ENCODE results near the gene NFE2L3.

The NFE2L3 gene

GRCh38 chr7:26185131-26185843 lies 33.3 kb downstream of the NFE2L3 start:
- TF ChIP-seq TAF1 (IDR thresholded peaks at IDR 0.05; ENCODE audit: low read depth, low read length): no peak
- TF ChIP-seq POU2F2 (IDR thresholded peaks at IDR 0.05; ENCODE audit: low read depth, low read length): peak; percentile 46; the same call in 1 of the 2 replicates
- peak; percentile 84 for FAIRE-seq
- DNase-seq (ENCODE audit: insufficient read length, low spot score): no peak

- DNase-seq (ENCODE audit: insufficient read length, low spot score) (no peak), FAIRE-seq (peak; percentile 85)
- TF ChIP-seq SPI1 (IDR thresholded peaks at IDR 0.05; ENCODE audit: low read depth, low read length) (no peak), POLR2A (IDR thresholded peaks at IDR 0.05; ENCODE audit: low read depth, low read length) (no peak), PAX5 (IDR thresholded peaks at IDR 0.05; ENCODE audit: insufficient read depth, low read length, severe bottlenecking) (no peak), POLR2AphosphoS5 (IDR thresholded peaks at IDR 0.05; ENCODE audit: low read depth, low read length) (no peak), POU2F2 (IDR thresholded peaks at IDR 0.05; ENCODE audit: low read depth, low read length) (no peak), TAF1 (IDR thresholded peaks at IDR 0.05; ENCODE audit: low read depth, low read length) (no peak)
Measured at GRCh38 chr7:26185844-26186180, 33.8 kb downstream of the NFE2L3 start.

- DNase-seq (ENCODE audit: insufficient read length, low spot score) (no peak), FAIRE-seq (peak; percentile 23)
- TF ChIP-seq POU2F2 (IDR thresholded peaks at IDR 0.05; ENCODE audit: low read depth, low read length): no peak
- peak; percentile 90 for TF ChIP-seq POLR2AphosphoS5 (IDR thresholded peaks at IDR 0.05; ENCODE audit: low read depth, low read length)
- peak; percentile 68; the same call in 1 of the 2 replicates for TF ChIP-seq POLR2A (IDR thresholded peaks at IDR 0.05; ENCODE audit: low read depth, low read length)
Measured at GRCh38 chr7:26186364-26187311, 34.6 kb downstream of the NFE2L3 start.

DNA sequence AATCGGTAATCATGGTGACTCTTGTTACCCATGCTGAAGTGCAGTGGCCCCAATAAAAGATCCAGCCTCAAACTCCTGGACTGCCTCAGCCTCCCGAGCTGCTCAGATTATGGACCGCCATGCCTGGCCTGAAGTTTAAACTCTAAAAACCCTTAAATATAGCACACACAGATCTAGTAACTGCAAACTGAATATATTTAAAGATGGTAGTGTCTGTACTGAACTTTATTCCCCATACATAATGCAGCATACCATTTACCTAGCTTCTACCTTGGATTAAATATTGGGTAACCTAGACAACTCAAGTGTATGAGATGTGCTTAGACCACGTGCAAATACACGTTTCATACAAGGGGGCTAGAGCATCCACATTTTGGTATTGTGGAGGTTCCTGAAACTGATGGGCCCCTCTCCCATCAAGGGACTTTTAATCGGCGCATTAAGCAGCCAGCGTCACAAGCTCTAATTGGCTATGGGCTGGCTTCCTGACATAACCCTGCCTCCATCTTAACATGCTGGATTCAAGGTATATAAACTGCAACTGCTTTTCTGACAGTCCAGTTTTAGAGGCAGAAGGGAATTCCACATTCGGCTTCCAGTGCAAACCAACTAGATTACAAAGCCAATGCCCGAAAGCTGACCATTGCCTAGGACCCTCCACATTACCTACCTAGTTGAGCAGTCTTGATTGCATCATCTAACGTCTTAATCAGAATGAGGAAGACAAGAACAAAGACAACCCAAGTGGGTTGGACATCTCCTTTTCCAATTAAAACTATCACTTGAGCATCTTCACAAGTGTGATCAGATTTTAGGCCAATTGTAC lies 35.6 kb downstream of the NFE2L3 start:
- FAIRE-seq: peak; percentile 82

DNA sequence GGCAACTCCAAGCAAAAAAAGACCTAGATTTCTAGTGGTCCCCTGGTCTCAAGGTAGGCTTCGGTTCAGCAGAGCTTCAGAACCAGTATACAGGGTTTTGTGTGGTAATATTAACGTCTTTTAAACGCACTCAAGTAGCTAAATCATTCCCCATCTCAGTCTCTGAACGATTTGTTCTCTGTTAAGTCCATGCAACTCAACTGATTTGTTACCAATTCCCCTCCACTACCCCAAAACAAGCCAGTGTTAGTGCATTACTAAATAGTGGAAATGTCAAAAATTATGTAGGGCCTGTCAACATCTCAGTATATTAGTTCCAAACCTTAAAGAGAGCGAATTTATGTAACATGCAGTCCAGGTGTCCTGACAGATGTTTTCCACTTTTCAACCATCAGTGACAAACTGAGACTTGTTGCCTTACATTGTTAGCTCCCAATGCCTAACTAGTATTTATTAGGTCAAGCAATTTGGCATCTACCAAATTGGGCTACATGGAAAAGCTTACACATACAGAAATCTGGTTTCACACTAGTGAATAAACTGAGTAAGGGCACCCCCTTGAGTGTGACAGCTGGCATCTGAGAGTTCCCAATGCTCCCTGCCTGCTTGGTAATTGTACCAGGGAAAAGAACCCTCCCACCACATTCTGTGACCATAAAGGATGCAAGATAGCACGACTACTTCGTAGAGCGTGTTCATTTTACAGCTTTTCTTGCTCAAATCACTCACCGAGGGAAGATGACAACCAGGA lies 36.4 kb downstream of the NFE2L3 start:
- FAIRE-seq (peak; percentile 41), DNase-seq (ENCODE audit: insufficient read length, low spot score) (no peak)
- TF ChIP-seq POLR2AphosphoS5 (IDR thresholded peaks at IDR 0.05; ENCODE audit: low read depth, low read length) (peak; percentile 76), TAF1 (IDR thresholded peaks at IDR 0.05; ENCODE audit: low read depth, low read length) (no peak; the same call in 1 of the 2 replicates), POLR2A (IDR thresholded peaks at IDR 0.05; ENCODE audit: low read depth, low read length) (peak; percentile 49), SPI1 (IDR thresholded peaks at IDR 0.05; ENCODE audit: low read depth, low read length) (no peak), POU2F2 (IDR thresholded peaks at IDR 0.05; ENCODE audit: low read depth, low read length) (peak; percentile 75), PAX5 (IDR thresholded peaks at IDR 0.05; ENCODE audit: insufficient read depth, low read length, severe bottlenecking) (no peak)

More for the DNA sequence above, 35.6 kb downstream of the NFE2L3 start:
- TF ChIP-seq TAF1 (IDR thresholded peaks at IDR 0.05; ENCODE audit: low read depth, low read length): no peak
- peak; percentile 96 for TF ChIP-seq POLR2A (IDR thresholded peaks at IDR 0.05; ENCODE audit: low read depth, low read length)
- TF ChIP-seq POLR2AphosphoS5 (IDR thresholded peaks at IDR 0.05; ENCODE audit: low read depth, low read length): peak; percentile 95
- TF ChIP-seq PAX5 (IDR thresholded peaks at IDR 0.05; ENCODE audit: insufficient read depth, low read length, severe bottlenecking): no peak
- TF ChIP-seq SPI1 (IDR thresholded peaks at IDR 0.05; ENCODE audit: low read depth, low read length): peak; percentile 11; the same call in 1 of the 2 replicates
- peak; percentile 94 for TF ChIP-seq POU2F2 (IDR thresholded peaks at IDR 0.05; ENCODE audit: low read depth, low read length)
- DNase-seq (ENCODE audit: insufficient read length, low spot score): no peak

DNA sequence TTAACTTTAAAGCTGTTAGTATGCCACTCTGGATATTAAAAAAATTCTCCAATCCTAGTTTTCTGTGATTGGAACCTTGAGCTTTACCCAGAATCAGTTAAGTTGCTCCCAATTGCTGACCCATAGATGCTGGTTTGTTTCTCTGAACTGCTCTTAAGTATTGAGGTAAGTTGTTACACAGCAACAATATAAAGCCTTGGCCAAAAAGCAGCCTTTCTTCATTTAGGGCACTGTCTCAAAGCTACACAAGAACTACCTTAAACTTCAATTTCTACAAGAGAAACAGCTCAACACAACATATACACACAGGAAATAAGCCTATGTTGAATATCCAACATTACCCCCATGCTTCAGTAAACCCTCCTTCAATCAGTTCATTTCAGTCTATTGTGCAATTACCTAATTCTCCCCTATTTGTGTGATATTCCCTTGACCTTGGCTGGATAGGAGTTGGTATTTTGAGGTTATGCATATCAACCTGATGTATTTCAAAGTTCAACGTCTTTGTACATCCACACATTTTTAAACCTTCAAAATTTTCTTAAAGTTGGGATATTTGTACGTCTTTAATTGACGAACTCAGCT lies 37.1 kb downstream of the NFE2L3 start:
- TF ChIP-seq POLR2AphosphoS5 (IDR thresholded peaks at IDR 0.05; ENCODE audit: low read depth, low read length) (no peak; the same call in 1 of the 2 replicates), POLR2A (IDR thresholded peaks at IDR 0.05; ENCODE audit: low read depth, low read length) (0 out of 2 replicates have a peak, but pooled peaks have one; percentile 44), PAX5 (IDR thresholded peaks at IDR 0.05; ENCODE audit: insufficient read depth, low read length, severe bottlenecking) (no peak), POU2F2 (IDR thresholded peaks at IDR 0.05; ENCODE audit: low read depth, low read length) (no peak), TAF1 (IDR thresholded peaks at IDR 0.05; ENCODE audit: low read depth, low read length) (no peak), SPI1 (IDR thresholded peaks at IDR 0.05; ENCODE audit: low read depth, low read length) (no peak)
- FAIRE-seq: peak; percentile 55
- no peak for DNase-seq (ENCODE audit: insufficient read length, low spot score)

- no peak for DNase-seq (ENCODE audit: insufficient read length, low spot score)
- no peak for FAIRE-seq
- no peak for TF ChIP-seq PAX5 (IDR thresholded peaks at IDR 0.05; ENCODE audit: insufficient read depth, low read length, severe bottlenecking)
- no peak for TF ChIP-seq SPI1 (IDR thresholded peaks at IDR 0.05; ENCODE audit: low read depth, low read length)
- TF ChIP-seq TAF1 (IDR thresholded peaks at IDR 0.05; ENCODE audit: low read depth, low read length): no peak
- TF ChIP-seq POLR2AphosphoS5 (IDR thresholded peaks at IDR 0.05; ENCODE audit: low read depth, low read length): no peak
- TF ChIP-seq POLR2A (IDR thresholded peaks at IDR 0.05; ENCODE audit: low read depth, low read length): no peak
Measured at GRCh38 chr7:26189697-26190096, 37.7 kb downstream of the NFE2L3 start.

DNA sequence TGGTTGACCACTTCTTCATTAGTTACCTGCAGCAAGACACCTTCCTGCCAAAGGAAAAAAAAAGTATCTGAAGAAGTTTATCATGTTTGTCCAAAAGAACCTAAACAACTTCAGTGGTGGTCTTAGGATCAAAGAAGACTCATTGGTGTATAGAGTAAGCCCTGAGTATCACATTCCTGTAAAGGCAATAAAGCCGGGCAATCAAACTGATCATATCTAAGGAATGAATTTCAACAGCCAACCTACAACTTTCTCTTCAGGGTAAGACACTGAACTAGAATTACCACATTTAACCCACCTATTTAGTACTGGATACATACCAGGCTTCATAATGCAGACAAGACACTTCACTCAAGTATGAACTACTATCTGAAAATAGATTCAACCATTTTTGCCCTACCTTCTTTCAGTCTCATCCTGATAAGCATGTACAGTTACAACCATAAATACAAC lies 38.4 kb downstream of the NFE2L3 start:
- TF ChIP-seq POLR2A (IDR thresholded peaks at IDR 0.05; ENCODE audit: low read depth, low read length) (peak; percentile 45; the same call in 1 of the 2 replicates), POU2F2 (IDR thresholded peaks at IDR 0.05; ENCODE audit: low read depth, low read length) (no peak), TAF1 (IDR thresholded peaks at IDR 0.05; ENCODE audit: low read depth, low read length) (no peak), POLR2AphosphoS5 (IDR thresholded peaks at IDR 0.05; ENCODE audit: low read depth, low read length) (peak; percentile 81; the same call in 1 of the 2 replicates), SPI1 (IDR thresholded peaks at IDR 0.05; ENCODE audit: low read depth, low read length) (no peak), PAX5 (IDR thresholded peaks at IDR 0.05; ENCODE audit: insufficient read depth, low read length, severe bottlenecking) (no peak)
- DNase-seq (ENCODE audit: insufficient read length, low spot score): no peak
- FAIRE-seq: no peak

Data from GM12891 (cell line).